ENCODE data around the gene ANKRD30B.
"Not testable (repeated sequence)": the region's sequence is repeated elsewhere in the genome, so short reads cannot be mapped to it uniquely, and the experiment has no call there.

ANKRD30B gene

GRCh38 chr18:14855634-14856033, 107.7 kb downstream of the ANKRD30B start:
- not testable (repeated sequence) for DNase-seq

- not testable (repeated sequence) for DNase-seq
These were observed 108.3 kb downstream of the ANKRD30B start for GRCh38 chr18:14856256-14856655.

GRCh38 chr18:14858514-14858913, 110.5 kb downstream of the ANKRD30B start:
- DNase-seq, result not testable (repeated sequence)

- not testable (repeated sequence) for DNase-seq
These were observed 112.0 kb downstream of the ANKRD30B start for GRCh38 chr18:14859995-14860394.

- not testable (repeated sequence) for DNase-seq
These were observed 118.5 kb downstream of the ANKRD30B start for GRCh38 chr18:14866426-14866825.

GRCh38 chr18:14867988-14868387, 120.0 kb downstream of the ANKRD30B start:
- not testable (repeated sequence) for DNase-seq

- not testable (repeated sequence) for DNase-seq
These were observed 120.9 kb downstream of the ANKRD30B start for GRCh38 chr18:14868825-14869224.

GRCh38 chr18:14878826-14879225, 130.9 kb downstream of the ANKRD30B start:
- DNase-seq, result not testable (repeated sequence)

- DNase-seq, result no peak
These were observed 152.5 kb downstream of the ANKRD30B start for GRCh38 chr18:14900435-14900834.

All from CD4-positive, alpha-beta T cell treated with Interleukin-4 for 4 hours (primary cell).